AG09319 (cell line): Measurements from ENCODE around the gene PTPRD.

Source experiments
- DNase-seq: peaks from one replicate; pipeline ENCODE4 v3.0.0-alpha.2; 2010; ENCODE audit warnings: low read depth; ENCODE audit errors: extremely low read depth
- CTCF ChIP-seq: IDR thresholded peaks from 2 replicates; pipeline ENCODE4 v1.5.1; 2011; ENCODE audit warnings: low read depth, mild to moderate bottlenecking, inconsistent platforms, low read length, moderate library complexity

Gene PTPRD

GRCh38 chr9:8362250-8362649, 2250.6 kb downstream of the PTPRD start:
- no peak for TF ChIP-seq CTCF
- no peak for DNase-seq

- TF ChIP-seq CTCF, result no peak
- DNase-seq, result no peak
These were observed 2251.4 kb downstream of the PTPRD start for GRCh38 chr9:8361364-8361763.

GRCh38 chr9:8356406-8356805, 2256.4 kb downstream of the PTPRD start:
- TF ChIP-seq CTCF, result no peak
- no peak for DNase-seq

GRCh38 chr9:8351436-8351835, 2261.4 kb downstream of the PTPRD start:
- no peak for DNase-seq
- TF ChIP-seq CTCF, result no peak

DNA sequence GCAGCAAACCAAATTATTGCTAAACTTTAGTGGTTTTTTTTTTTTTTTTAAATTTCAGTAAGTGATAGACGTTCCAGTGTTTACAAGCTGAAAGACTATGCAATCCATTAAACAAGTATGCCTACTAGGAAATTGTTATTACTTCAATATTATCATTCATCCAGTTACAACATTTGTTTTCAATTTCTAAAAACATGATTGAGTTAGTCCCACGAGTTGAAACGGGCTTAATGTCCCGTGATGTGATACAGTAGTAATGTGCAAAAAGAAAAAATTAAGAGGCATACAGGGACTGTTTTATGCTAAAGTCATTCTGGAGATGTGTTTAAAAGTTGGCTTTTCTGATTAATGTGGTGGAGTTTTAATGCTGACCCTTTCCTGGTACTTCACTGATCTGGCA, 2262.9 kb downstream of the PTPRD start:
- no peak for DNase-seq
- no peak for TF ChIP-seq CTCF

GRCh38 chr9:8349376-8349775, 2263.4 kb downstream of the PTPRD start:
- DNase-seq, result no peak
- TF ChIP-seq CTCF, result no peak

DNA sequence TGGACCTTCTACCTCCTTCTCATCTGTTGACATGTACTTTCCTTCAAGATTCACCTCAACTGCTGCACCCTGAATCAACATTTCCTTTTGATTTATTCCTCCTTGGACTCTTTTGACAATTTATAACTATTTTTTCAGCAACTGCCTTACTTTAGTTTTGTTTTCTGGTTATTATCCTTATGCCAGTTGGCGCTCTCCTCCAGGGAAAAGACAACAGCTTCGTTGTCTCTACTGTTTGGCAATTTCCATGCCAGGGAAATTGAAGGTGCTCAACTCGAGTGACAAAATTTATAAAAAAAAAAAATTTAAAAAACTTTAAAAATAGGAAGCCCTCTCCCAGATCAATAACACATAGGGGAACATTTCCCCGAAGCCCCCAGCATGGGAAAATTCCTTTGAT, 2264.0 kb downstream of the PTPRD start:
- DNase-seq, result no peak
- TF ChIP-seq CTCF, result no peak

DNA sequence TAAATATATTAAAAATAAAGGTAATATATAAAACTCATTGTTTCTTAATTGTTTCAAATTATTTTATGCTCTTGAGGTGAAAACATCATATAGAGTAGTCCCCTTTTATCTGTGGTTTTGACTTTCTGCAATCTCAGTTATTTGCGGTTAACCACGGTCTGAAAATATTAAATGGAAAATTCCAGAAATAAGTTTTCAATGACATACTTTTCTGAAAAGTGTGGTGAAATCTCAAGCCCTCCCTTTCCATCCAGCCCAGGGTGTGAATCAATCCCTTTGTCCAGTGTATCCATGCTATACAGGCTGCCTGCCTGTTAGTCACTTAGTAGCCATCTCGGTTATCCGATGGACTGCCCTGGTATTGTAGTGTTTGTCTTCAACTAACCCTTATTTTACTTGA, 2266.5 kb downstream of the PTPRD start:
- no peak for DNase-seq
- no peak for TF ChIP-seq CTCF
